GM12878 (cell line): ENCODE measurements around the gene ZBTB39.
A peak's percentile ranks its signal among the peaks of the same experiment; 100 is the strongest.

Experiments
- BACH1 ChIP-seq: fragments of 450-650 bp; IDR thresholded peaks from 2 replicates; pipeline ENCODE4 v1.6.1; 2017; ENCODE audit warnings: mild to moderate bottlenecking, borderline replicate concordance
- EP300 ChIP-seq, 2 experiments: fragments of 150-350 bp in 1 of 2; IDR thresholded peaks; 2 replicates each; pipeline ENCODE4 v1.6.1; 2011 to 2012; ENCODE audit warnings: low read depth in 2 of 2, low read length in 2 of 2, borderline replicate concordance in 1 of 2, improper control_type of control experiment in 1 of 2, inconsistent platforms in 1 of 2; ENCODE audit not compliant: control insufficient read depth in 1 of 2
- JUND ChIP-seq: IDR thresholded peaks from 2 replicates; pipeline ENCODE4 v1.6.1; 2012; ENCODE audit warnings: low read depth, mild to moderate bottlenecking, low read length, improper control_type of control experiment, moderate library complexity
- MXI1 ChIP-seq: fragments of 150-350 bp; IDR thresholded peaks from 2 replicates; pipeline ENCODE4 v1.6.1; 2011; ENCODE audit warnings: low read depth, mild to moderate bottlenecking, inconsistent platforms, low read length, improper control_type of control experiment
- NFYB ChIP-seq: IDR thresholded peaks from 2 replicates; pipeline ENCODE4 v1.6.1; 2011; ENCODE audit warnings: low read depth, mild to moderate bottlenecking, low read length, improper control_type of control experiment, moderate library complexity; ENCODE audit not compliant: insufficient read depth
- POLR2A ChIP-seq: IDR thresholded peaks from 2 replicates; pipeline ENCODE4 v1.6.1; 2011; ENCODE audit warnings: low read depth, mild to moderate bottlenecking, low read length
- POLR2AphosphoS5 ChIP-seq: IDR thresholded peaks from 2 replicates; pipeline ENCODE4 v1.6.1; 2011; ENCODE audit warnings: mild to moderate bottlenecking, low read length, inconsistent platforms
- TF ChIP-seq, protein P1 (sequence below), 3 experiments: IDR thresholded peaks in 2 of 3; conservative IDR thresholded peaks in 1 of 3; 2 replicates each; pipeline ENCODE4 v1.5.1; 2011; ENCODE audit warnings: low read depth in 3 of 3, low read length in 3 of 3, mild to moderate bottlenecking in 3 of 3, control low read depth in 2 of 3, moderate library complexity in 2 of 3, inconsistent platforms in 1 of 3, mixed read lengths in 1 of 3; ENCODE audit not compliant: control insufficient read depth in 2 of 3, insufficient read depth in 1 of 3; ENCODE audit errors: extremely low read depth in 1 of 3
- TF ChIP-seq, protein P2 (sequence below): IDR thresholded peaks from 2 replicates; pipeline ENCODE4 v1.6.1; 2012; ENCODE audit warnings: mild to moderate bottlenecking, low read depth, low read length
- TF ChIP-seq, protein P3 (sequence below): IDR thresholded peaks from 2 replicates; pipeline ENCODE4 v1.6.1; 2011; ENCODE audit warnings: low read depth, low read length, improper control_type of control experiment, borderline replicate concordance

DNA sequence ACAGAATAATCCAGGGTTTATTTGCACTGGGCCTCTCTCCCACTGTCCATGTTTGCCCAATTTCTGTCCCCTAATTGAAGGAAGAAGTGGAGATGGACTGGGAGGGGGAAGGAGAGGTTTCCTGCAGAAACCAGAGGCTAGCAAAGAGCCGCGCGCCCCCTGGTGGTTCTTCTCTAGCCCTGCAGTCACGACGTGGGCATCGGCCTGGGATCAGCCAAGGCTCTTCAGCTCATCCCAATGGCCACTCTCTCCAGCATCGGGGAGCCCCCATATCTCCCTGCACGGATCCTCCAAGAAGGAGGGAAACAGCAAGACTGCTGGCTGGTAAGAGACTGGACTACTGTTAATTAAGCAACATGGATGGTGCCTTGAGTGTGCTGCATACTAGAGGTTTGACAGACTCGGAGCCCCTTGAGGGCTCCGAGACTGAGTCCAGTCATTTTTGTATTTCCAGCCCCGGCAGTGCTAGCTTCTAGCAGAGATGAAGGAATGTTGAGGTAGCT, 18.7 kb downstream of the ZBTB39 start:
- no peak for TF ChIP-seq MXI1
- TF ChIP-seq, protein P1, sequence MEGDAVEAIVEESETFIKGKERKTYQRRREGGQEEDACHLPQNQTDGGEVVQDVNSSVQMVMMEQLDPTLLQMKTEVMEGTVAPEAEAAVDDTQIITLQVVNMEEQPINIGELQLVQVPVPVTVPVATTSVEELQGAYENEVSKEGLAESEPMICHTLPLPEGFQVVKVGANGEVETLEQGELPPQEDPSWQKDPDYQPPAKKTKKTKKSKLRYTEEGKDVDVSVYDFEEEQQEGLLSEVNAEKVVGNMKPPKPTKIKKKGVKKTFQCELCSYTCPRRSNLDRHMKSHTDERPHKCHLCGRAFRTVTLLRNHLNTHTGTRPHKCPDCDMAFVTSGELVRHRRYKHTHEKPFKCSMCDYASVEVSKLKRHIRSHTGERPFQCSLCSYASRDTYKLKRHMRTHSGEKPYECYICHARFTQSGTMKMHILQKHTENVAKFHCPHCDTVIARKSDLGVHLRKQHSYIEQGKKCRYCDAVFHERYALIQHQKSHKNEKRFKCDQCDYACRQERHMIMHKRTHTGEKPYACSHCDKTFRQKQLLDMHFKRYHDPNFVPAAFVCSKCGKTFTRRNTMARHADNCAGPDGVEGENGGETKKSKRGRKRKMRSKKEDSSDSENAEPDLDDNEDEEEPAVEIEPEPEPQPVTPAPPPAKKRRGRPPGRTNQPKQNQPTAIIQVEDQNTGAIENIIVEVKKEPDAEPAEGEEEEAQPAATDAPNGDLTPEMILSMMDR (IDR thresholded peaks at IDR 0.05 in 2 of 3, conservative IDR thresholded peaks at IDR 0.05 in 1 of 3; ENCODE audit: control insufficient read depth in 2 of 3, extremely low read depth in 1 of 3, insufficient read depth in 1 of 3, low read depth in 3 of 3, low read length in 3 of 3), result peak; percentile 93 to 97 (median 96)
- TF ChIP-seq POLR2A, result no peak
- TF ChIP-seq EP300 (IDR thresholded peaks at IDR 0.05; ENCODE audit: borderline replicate concordance in 1 of 2, control insufficient read depth in 1 of 2, low read depth in 2 of 2, low read length in 2 of 2), result no peak
- TF ChIP-seq JUND, result no peak
- TF ChIP-seq, protein P2, sequence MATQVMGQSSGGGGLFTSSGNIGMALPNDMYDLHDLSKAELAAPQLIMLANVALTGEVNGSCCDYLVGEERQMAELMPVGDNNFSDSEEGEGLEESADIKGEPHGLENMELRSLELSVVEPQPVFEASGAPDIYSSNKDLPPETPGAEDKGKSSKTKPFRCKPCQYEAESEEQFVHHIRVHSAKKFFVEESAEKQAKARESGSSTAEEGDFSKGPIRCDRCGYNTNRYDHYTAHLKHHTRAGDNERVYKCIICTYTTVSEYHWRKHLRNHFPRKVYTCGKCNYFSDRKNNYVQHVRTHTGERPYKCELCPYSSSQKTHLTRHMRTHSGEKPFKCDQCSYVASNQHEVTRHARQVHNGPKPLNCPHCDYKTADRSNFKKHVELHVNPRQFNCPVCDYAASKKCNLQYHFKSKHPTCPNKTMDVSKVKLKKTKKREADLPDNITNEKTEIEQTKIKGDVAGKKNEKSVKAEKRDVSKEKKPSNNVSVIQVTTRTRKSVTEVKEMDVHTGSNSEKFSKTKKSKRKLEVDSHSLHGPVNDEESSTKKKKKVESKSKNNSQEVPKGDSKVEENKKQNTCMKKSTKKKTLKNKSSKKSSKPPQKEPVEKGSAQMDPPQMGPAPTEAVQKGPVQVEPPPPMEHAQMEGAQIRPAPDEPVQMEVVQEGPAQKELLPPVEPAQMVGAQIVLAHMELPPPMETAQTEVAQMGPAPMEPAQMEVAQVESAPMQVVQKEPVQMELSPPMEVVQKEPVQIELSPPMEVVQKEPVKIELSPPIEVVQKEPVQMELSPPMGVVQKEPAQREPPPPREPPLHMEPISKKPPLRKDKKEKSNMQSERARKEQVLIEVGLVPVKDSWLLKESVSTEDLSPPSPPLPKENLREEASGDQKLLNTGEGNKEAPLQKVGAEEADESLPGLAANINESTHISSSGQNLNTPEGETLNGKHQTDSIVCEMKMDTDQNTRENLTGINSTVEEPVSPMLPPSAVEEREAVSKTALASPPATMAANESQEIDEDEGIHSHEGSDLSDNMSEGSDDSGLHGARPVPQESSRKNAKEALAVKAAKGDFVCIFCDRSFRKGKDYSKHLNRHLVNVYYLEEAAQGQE, result no peak
- TF ChIP-seq NFYB, result no peak
- TF ChIP-seq, protein P3, sequence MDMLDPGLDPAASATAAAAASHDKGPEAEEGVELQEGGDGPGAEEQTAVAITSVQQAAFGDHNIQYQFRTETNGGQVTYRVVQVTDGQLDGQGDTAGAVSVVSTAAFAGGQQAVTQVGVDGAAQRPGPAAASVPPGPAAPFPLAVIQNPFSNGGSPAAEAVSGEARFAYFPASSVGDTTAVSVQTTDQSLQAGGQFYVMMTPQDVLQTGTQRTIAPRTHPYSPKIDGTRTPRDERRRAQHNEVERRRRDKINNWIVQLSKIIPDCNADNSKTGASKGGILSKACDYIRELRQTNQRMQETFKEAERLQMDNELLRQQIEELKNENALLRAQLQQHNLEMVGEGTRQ, result no peak
- no peak for TF ChIP-seq BACH1
- TF ChIP-seq POLR2AphosphoS5, result no peak
